Gastrocnemius medialis (tissue), 4 donors: Measurements from ENCODE around the gene ZNF467.

Experiments
- POLR2A ChIP-seq, 2 donors: fragments of 450-650 bp; IDR thresholded peaks; one replicate each; pipeline ENCODE4 v1.6.1; 2017; ENCODE audit warnings: antibody characterized with exemption in 2 of 2, mild to moderate bottlenecking in 2 of 2, moderate library complexity in 2 of 2
- TF ChIP-seq, protein P1 (sequence below), 5 experiments: fragments of 450-650 bp in 3 of 5; fragments of 200-600 bp in 2 of 5; sonication (generic) in 2 of 5; IDR thresholded peaks in 4 of 5; conservative IDR thresholded peaks in 1 of 5; 1 replicate in 4 of 5; 2 replicates in 1 of 5; pipeline ENCODE4 v1.5.1; 2016 to 2019; ENCODE audit warnings: antibody characterized with exemption in 5 of 5, mild to moderate bottlenecking in 3 of 5, moderate library complexity in 3 of 5

DNA sequence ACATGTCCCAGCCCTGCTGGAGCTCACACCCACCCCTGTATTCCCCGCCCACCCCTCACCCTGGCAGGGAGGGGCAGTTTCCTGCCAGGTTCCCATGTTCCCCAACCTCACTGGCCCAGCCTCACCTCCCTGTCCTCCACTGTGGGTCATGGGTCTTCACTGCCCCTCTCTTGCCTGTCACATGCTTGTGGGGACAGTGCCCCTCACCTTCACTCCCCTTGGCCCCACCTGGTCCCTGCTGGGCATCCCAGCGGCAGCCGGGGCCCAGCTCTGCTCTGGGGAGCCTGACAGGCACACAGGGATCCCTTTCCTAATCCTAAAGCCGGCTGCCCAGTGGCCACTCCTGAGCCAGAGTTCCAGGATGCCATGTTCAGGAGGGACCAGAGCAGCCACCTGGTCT lies 43.4 kb upstream of the ZNF467 start:
- TF ChIP-seq, protein P1, sequence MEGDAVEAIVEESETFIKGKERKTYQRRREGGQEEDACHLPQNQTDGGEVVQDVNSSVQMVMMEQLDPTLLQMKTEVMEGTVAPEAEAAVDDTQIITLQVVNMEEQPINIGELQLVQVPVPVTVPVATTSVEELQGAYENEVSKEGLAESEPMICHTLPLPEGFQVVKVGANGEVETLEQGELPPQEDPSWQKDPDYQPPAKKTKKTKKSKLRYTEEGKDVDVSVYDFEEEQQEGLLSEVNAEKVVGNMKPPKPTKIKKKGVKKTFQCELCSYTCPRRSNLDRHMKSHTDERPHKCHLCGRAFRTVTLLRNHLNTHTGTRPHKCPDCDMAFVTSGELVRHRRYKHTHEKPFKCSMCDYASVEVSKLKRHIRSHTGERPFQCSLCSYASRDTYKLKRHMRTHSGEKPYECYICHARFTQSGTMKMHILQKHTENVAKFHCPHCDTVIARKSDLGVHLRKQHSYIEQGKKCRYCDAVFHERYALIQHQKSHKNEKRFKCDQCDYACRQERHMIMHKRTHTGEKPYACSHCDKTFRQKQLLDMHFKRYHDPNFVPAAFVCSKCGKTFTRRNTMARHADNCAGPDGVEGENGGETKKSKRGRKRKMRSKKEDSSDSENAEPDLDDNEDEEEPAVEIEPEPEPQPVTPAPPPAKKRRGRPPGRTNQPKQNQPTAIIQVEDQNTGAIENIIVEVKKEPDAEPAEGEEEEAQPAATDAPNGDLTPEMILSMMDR (IDR thresholded peaks at IDR 0.05 in 4 of 5, conservative IDR thresholded peaks at IDR 0.05 in 1 of 5): no peak
- TF ChIP-seq POLR2A (IDR thresholded peaks at IDR 0.05): no peak
